Erythroblast (primary cell): ENCODE data around the gene OPCML.

Source experiments
- DNase-seq, 2 experiments: peaks; one replicate each; lab custom pipeline; 2025; lab: John Stamatoyannopoulos, UW
- GATA1 ChIP-seq: IDR thresholded peaks from 2 replicates; pipeline ENCODE4 v1.6.1; 2011; ENCODE audit warnings: low read depth, mild to moderate bottlenecking, control low read depth, low read length, moderate library complexity
- POLR2A ChIP-seq: IDR thresholded peaks from 2 replicates; pipeline ENCODE4 v1.6.1; 2011; ENCODE audit warnings: mild to moderate bottlenecking, low read length

The OPCML gene

DNA sequence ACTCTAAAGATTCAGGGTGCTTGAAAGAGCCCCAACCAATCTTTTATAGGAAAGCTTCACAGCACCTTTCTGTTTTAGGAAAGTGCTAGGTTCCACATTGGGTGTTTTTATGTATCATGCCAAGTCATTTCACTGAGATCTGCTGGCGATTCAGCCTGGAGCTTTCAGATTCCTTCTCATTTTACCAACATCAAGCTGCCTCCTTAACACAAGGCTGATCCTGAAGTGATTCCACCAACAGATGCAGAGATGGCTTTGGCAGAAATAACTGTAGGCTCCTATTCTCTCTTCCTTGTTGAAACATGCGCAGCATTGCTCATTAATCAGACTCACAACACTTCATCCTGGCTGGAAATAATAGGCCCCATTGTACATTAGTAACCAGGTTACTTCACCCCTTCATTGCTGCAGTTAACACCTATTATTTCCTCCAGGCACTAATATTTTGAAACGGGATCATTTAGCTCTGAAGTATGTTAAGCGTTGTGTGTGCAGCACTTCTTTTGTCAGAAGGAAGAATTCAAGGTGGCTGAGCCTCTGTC is 89.0 kb downstream of the OPCML start:
- no peak for DNase-seq
- TF ChIP-seq GATA1 = no peak
- TF ChIP-seq POLR2A = no peak

DNA sequence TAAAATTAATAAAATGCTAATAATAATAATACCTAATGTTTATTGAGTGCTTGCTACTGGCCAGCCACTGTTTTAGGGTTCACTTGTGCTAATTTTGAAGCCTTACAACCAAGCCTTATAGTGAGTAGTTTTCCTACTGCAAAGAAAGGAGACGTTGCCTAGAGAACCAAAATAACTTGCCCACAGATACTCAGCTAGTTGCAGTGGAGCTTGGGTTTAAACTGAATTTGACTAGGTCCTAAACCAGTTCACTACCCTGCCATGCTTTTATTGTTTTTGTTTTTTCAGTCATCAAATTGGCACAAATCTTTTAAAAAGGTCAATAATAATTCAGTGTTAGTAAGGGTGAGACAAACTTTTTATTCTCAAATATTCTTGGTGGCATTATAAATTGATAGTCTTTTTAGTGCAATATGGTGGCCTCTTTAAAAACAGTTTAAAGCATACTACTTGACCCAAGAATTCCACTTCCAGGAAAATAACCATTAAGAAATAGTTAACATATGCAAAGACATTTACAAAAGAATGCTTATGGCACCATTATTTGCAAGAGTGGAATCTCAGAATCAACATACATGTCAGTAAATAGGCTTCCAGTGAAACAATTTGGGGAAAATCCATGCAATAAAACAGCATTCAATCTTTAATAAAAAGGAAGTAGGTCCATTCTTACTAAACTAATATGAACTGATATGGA is 90.2 kb downstream of the OPCML start:
- no peak for DNase-seq
- no peak for TF ChIP-seq GATA1
- no peak for TF ChIP-seq POLR2A

DNA sequence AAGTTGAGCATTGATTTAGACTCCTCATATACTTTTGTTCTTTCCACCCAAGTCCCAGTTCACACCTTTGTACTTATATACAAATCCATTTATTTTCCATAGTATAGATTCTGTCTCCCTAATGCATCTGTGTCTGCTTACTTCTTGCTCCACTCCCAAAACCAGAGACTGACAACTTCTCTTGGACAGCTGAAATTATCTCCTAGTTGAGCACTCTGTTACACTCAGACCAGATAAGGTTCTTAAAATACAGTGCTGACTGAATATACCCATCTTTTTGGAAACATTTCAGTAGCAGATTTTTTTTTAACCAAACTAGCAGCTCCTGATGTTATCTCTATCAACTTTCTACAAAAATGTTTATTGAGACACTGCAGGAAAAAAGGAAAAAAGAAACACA is 106.3 kb downstream of the OPCML start:
- no peak for DNase-seq
- TF ChIP-seq POLR2A = no peak
- TF ChIP-seq GATA1 = no peak

DNA sequence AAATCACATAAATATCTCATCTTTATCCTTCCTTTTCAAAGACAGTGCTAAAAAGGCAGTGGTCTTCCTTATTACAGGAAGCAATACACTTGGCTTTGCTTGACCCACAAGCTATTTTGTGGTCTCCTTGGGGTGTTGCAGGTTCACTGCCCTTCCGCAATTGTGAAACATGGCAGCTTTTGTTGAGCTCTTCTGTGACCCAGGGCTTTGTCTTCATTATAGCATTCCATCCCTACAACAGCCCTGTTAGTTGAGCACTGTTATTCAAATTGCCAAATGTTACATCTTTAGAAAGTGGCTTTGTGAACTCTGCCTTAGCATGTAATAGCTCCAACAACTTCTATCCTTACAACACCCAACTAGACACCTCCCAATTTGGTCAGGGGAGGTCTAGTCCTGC is 107.1 kb downstream of the OPCML start:
- no peak for DNase-seq
- TF ChIP-seq POLR2A = no peak
- no peak for TF ChIP-seq GATA1

DNA sequence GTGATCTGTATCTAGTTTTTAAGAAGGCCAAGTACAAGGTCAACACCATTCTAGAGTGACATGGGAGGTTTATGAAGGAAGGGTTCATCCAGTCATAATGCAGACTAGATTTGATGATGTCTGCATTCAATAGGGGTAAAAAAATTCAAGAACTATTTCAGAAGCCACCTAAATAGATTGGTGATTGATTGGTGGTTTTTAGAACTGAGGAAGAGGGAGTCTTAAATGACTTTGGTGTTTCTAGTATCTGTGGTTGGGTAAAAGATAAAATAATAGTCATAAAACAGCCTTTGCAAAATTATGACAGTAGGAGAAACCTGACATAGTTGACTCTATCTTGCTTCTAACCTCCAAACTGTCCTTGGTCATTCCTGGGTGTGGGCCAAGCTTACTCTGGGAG is 114.1 kb downstream of the OPCML start:
- TF ChIP-seq POLR2A (no peak), GATA1 (no peak)
- DNase-seq = no peak

DNA sequence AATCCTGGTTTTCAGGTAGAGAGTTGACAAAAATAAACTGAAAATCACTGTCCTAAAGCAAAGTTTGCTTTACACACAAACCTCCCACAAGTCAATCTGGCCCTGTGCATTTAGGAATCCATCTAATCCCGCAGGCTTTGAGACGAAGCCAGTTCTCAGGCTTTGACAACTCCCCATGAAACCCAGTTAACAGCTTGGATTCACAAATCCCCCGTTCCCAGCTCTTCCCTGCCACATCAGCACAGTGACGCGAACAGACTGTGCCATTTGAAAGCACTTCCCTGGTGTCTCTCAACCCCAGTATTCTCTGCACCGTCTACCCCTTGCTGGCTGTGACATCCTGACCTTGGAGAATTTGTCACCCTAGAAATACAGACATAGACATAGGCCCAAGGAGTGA is 117.8 kb downstream of the OPCML start:
- TF ChIP-seq GATA1 (no peak), POLR2A (no peak)
- no peak for DNase-seq

DNA sequence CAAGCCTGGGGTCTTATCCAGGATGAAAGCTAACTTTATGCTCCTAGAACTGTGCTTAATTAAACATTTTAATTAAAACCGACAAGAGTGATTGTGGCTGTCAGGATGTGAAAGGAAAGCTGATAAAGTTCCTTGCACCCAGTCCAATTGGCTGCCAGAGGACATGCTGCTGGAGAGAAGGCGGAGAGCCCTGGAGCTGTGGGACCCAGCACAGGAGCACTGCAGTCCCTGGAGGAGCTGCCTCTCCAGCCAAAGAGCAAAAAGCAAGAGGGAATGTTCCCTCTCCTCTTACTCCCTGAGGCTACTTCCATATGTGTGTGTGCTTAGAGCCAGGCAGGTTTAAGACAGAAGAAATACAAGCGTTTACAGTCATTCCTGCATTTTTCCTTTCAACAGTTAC is 118.6 kb downstream of the OPCML start:
- no peak for DNase-seq
- TF ChIP-seq POLR2A (no peak), GATA1 (no peak)

DNA sequence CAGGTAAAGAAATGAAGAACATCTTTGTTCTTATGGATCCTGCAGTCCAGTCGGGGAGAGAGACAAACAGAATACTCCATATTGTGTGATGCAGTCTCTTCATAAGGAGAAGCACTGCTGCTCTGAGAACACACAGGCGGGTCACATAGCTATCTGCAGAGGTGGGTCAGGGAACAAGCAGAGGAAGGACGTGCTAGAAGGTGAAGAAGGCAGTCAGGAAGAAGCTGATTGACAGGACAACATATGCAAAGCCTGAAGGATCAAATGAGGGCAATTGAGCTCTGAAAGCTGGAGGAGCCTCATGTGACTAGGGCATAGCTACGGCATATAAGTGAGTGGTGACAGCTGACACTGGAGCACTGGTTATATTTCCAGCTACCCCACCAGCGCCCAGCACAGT is 122.5 kb downstream of the OPCML start:
- no peak for DNase-seq

DNA sequence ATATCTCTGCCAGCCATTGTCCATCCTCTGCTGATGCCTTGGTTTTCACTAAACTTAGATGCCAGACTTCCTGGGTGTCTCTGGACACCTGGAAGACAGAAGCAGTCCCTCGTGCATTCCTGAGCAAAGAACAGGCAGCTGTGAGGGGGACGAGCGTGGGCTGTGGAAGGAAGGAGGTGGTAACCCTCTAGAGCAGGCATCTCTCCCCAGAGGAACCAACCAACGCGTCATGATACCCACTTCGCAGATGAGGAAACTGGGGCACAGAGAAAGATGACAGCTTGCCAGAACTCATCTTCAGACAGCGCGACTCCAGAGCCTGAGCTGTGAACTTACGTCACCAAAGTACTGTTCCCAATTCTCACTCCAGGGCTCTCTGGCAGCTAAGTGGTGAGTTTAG is 123.4 kb downstream of the OPCML start:
- TF ChIP-seq POLR2A (no peak), GATA1 (no peak)

More for the DNA sequence above, 122.5 kb downstream of the OPCML start:
- TF ChIP-seq GATA1 (no peak), POLR2A (no peak)

DNA sequence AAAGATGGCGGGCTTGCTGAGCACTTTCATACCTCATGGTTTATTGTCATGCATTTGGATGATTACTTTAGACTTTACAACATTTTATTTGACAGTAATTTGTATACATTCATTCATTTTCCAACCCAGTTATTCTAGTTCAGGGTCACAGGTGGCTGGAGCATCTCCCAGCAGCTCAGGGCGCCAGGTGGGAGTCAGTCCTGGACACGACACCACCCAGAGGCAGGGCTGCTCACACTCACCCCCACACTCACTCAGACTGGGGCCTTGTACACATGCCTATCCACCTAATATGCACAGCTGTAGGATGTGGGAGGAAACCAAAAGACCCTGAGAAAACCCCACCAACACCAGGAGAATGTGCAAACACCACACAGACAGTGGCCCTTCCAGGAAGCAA is 123.9 kb downstream of the OPCML start:
- TF ChIP-seq GATA1 = no peak
- TF ChIP-seq POLR2A = no peak
- no peak for DNase-seq

More for the DNA sequence above, 123.4 kb downstream of the OPCML start:
- DNase-seq = no peak

DNA sequence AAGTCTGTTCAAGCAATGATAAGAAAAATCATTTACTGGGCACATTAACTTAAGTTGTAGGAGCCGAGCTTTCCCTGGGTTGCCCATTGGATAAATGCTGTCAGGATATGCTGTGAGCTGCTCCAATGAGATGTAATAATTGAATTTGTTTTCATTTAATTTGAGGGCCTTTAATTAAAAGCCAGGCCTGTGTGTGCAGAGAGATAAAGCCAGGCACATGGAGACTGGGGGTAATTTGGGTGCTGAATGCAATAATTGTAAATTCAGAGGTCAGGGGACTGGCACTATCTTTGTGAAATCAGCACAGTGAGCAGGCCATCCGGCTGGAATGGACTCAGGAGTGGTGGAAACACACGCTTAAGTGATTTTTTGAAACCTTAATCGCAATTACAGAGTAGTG is 125.8 kb downstream of the OPCML start:
- no peak for DNase-seq
- no peak for TF ChIP-seq GATA1
- no peak for TF ChIP-seq POLR2A

DNA sequence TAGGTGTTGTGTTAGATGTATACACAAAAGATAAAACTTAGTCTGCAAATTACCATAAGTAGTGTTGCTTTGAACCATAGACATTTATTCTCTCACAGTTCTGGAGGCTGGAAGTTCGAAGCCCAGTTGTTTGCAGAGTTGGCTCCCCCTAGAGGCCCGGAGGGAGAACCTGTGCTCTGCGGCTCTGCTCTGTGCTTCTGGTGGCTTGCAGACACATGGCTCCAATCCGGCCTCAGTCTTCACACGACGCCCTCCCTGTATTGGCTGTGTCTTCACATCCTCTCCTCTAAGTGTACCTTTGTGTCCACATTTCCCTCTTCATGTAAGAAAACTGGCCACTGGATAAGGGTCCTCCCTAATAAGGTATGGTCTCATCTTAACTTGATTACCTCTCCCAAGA is 128.4 kb downstream of the OPCML start:
- TF ChIP-seq GATA1 (no peak), POLR2A (no peak)
- DNase-seq = peak; percentile 5 to 31

DNA sequence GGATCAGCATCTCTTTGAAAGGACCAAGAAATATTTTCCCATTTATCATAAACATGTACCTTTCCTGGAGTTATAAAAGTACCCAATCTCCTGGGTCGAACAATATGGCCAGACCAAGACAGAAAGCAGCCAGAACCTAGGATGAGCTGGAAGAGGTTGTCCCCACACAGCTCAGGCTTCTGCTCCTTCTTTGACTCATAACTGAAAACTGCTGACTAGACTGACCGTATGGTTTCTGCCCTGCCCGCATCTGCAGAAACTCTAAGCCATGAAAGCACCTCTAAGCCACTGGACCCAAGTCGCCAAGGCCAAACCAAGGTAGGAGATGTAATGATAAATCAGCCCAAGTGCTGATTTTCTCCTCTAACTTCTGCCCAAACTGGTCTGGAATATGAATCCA is 129.8 kb downstream of the OPCML start:
- no peak for DNase-seq
- TF ChIP-seq GATA1 (no peak), POLR2A (no peak)

DNA sequence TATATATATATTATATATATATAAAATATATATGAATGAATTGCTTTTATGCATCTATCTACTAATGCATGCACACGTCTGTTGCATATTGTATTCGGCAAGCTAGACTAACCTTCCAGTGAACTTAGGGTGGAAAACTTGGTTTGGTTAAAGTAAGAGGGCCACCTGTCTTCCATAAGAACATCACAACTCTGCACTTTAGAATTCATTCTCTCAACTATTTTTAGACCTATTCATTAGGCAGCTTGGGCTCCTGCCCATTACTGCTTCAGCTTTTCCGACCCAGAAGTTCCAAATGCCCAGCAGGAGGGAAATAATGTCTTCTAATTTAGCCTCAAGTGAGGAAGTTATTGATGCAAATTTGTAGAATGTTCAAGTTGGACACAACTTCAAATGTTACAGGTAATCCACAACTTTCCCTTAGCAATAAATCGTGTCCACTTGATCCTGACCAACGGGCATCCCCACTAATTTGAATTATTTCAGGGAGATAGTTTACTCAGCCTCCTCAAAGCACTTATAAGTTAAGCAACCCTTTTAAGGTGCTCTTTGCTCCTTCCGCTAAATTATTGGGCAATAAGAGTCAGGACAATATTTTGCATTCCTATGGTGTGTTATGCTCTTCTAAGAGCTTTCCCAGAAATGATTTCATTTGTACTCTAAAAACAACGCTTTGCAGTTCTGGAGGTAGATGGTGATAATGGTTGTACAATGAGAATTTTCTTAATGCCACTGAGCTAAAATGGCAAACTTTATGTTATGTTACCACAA is 132.3 kb downstream of the OPCML start:
- no peak for TF ChIP-seq POLR2A
- TF ChIP-seq GATA1 = no peak
- DNase-seq = no peak

DNA sequence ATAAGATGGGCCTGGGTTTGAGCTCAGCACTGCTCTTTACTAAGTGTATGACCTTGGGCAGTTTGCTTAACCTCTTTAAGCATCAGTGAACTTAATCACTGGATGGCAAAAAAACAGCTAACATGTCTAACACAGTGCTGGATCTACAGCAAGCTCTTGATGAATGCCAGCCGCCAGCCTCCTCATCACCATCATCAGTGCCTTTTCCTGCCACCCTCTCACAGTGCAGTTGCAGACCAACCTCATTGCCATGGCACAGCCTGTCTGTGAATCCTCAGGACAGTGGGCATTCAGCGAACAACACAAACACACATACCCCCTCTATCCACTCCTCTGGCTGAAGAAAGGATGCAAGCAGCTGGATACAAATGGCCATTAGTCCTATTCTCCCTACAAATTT is 133.0 kb downstream of the OPCML start:
- no peak for DNase-seq
- TF ChIP-seq GATA1 = no peak
- TF ChIP-seq POLR2A = no peak
